ENCODE data around the gene ALDH3B2.

ALDH3B2 gene

GRCh38 chr11:67700548-67701262, 26.3 kb upstream of the ALDH3B2 start:
- no peaks in the 10 kb centered on the region for H3K27me3 ChIP-seq (ENCODE audit: control insufficient read depth, insufficient read depth, low read length)
- no peak overlapping the region for H3K4me3 ChIP-seq (ENCODE audit: low read depth, low read length)
- H3K36me3 ChIP-seq (ENCODE audit: control insufficient read depth, insufficient read depth, low read length): no peaks in the 10 kb centered on the region
- no peaks in the 10 kb centered on the region for H3K9me3 ChIP-seq (ENCODE audit: control insufficient read depth, insufficient read depth, low read length)
- H3K27ac ChIP-seq (ENCODE audit: low read depth, low read length): no peak overlapping the region
- no peaks in the 10 kb centered on the region for H3K4me1 ChIP-seq (ENCODE audit: control insufficient read depth, insufficient read depth, low read length)
- no peak overlapping the region for H3K9ac ChIP-seq (ENCODE audit: low read depth, low read length)

- H3K9ac ChIP-seq (ENCODE audit: low read depth, low read length): no peak overlapping the region
- no peaks in the 10 kb centered on the region for H3K4me1 ChIP-seq (ENCODE audit: control insufficient read depth, insufficient read depth, low read length)
- H3K9me3 ChIP-seq (ENCODE audit: control insufficient read depth, insufficient read depth, low read length): no peaks in the 10 kb centered on the region
- no peak overlapping the region for H3K27ac ChIP-seq (ENCODE audit: low read depth, low read length)
- no peaks in the 10 kb centered on the region for H3K27me3 ChIP-seq (ENCODE audit: control insufficient read depth, insufficient read depth, low read length)
- H3K36me3 ChIP-seq (ENCODE audit: control insufficient read depth, insufficient read depth, low read length): no peaks in the 10 kb centered on the region
- H3K4me3 ChIP-seq (ENCODE audit: low read depth, low read length): no peak overlapping the region
Observed at GRCh38 chr11:67700141-67700540, 25.7 kb upstream of the ALDH3B2 start.

GRCh38 chr11:67699521-67699920, 25.1 kb upstream of the ALDH3B2 start:
- Histone ChIP-seq H3K4me3 (ENCODE audit: low read depth, low read length) (no peak overlapping the region), H3K9ac (ENCODE audit: low read depth, low read length) (no peak overlapping the region), H3K36me3 (ENCODE audit: control insufficient read depth, insufficient read depth, low read length) (no peaks in the 10 kb centered on the region), H3K9me3 (ENCODE audit: control insufficient read depth, insufficient read depth, low read length) (no peaks in the 10 kb centered on the region), H3K4me1 (ENCODE audit: control insufficient read depth, insufficient read depth, low read length) (no peaks in the 10 kb centered on the region), H3K27ac (ENCODE audit: low read depth, low read length) (no peak overlapping the region), H3K27me3 (ENCODE audit: control insufficient read depth, insufficient read depth, low read length) (no peaks in the 10 kb centered on the region)

- Histone ChIP-seq H3K9me3 (ENCODE audit: control insufficient read depth, insufficient read depth, low read length) (no peaks in the 10 kb centered on the region), H3K4me3 (ENCODE audit: low read depth, low read length) (no peak overlapping the region), H3K9ac (ENCODE audit: low read depth, low read length) (no peak overlapping the region), H3K4me1 (ENCODE audit: control insufficient read depth, insufficient read depth, low read length) (no peaks in the 10 kb centered on the region), H3K36me3 (ENCODE audit: control insufficient read depth, insufficient read depth, low read length) (no peaks in the 10 kb centered on the region), H3K27ac (ENCODE audit: low read depth, low read length) (no peak overlapping the region), H3K27me3 (ENCODE audit: control insufficient read depth, insufficient read depth, low read length) (no peaks in the 10 kb centered on the region)
Observed at GRCh38 chr11:67698247-67698646, 23.8 kb upstream of the ALDH3B2 start.

GRCh38 chr11:67697846-67698245, 23.4 kb upstream of the ALDH3B2 start:
- no peaks in the 10 kb centered on the region for H3K36me3 ChIP-seq (ENCODE audit: control insufficient read depth, insufficient read depth, low read length)
- no peaks in the 10 kb centered on the region for H3K27me3 ChIP-seq (ENCODE audit: control insufficient read depth, insufficient read depth, low read length)
- no peaks in the 10 kb centered on the region for H3K4me1 ChIP-seq (ENCODE audit: control insufficient read depth, insufficient read depth, low read length)
- H3K27ac ChIP-seq (ENCODE audit: low read depth, low read length): no peak overlapping the region
- H3K9ac ChIP-seq (ENCODE audit: low read depth, low read length): no peak overlapping the region
- no peaks in the 10 kb centered on the region for H3K9me3 ChIP-seq (ENCODE audit: control insufficient read depth, insufficient read depth, low read length)
- no peak overlapping the region for H3K4me3 ChIP-seq (ENCODE audit: low read depth, low read length)

- H3K9ac ChIP-seq (ENCODE audit: low read depth, low read length): no peak overlapping the region
- no peak overlapping the region for H3K4me3 ChIP-seq (ENCODE audit: low read depth, low read length)
- no peaks in the 10 kb centered on the region for H3K27me3 ChIP-seq (ENCODE audit: control insufficient read depth, insufficient read depth, low read length)
- H3K36me3 ChIP-seq (ENCODE audit: control insufficient read depth, insufficient read depth, low read length): no peaks in the 10 kb centered on the region
- no peak overlapping the region for H3K27ac ChIP-seq (ENCODE audit: low read depth, low read length)
- no peaks in the 10 kb centered on the region for H3K4me1 ChIP-seq (ENCODE audit: control insufficient read depth, insufficient read depth, low read length)
- no peaks in the 10 kb centered on the region for H3K9me3 ChIP-seq (ENCODE audit: control insufficient read depth, insufficient read depth, low read length)
Observed at GRCh38 chr11:67696998-67697397, 22.6 kb upstream of the ALDH3B2 start.

- H3K9me3 ChIP-seq (ENCODE audit: control insufficient read depth, insufficient read depth, low read length): no peaks in the 10 kb centered on the region
- no peaks in the 10 kb centered on the region for H3K4me1 ChIP-seq (ENCODE audit: control insufficient read depth, insufficient read depth, low read length)
- H3K36me3 ChIP-seq (ENCODE audit: control insufficient read depth, insufficient read depth, low read length): no peaks in the 10 kb centered on the region
- no peak overlapping the region for H3K27ac ChIP-seq (ENCODE audit: low read depth, low read length)
- H3K27me3 ChIP-seq (ENCODE audit: control insufficient read depth, insufficient read depth, low read length): no peaks in the 10 kb centered on the region
- no peak overlapping the region for H3K4me3 ChIP-seq (ENCODE audit: low read depth, low read length)
- no peak overlapping the region for H3K9ac ChIP-seq (ENCODE audit: low read depth, low read length)
Observed at GRCh38 chr11:67695606-67696005, 21.2 kb upstream of the ALDH3B2 start.

GRCh38 chr11:67694875-67695555, 20.6 kb upstream of the ALDH3B2 start:
- Histone ChIP-seq H3K27me3 (ENCODE audit: control insufficient read depth, insufficient read depth, low read length) (no peaks in the 10 kb centered on the region), H3K4me3 (ENCODE audit: low read depth, low read length) (no peak overlapping the region), H3K9ac (ENCODE audit: low read depth, low read length) (no peak overlapping the region), H3K27ac (ENCODE audit: low read depth, low read length) (no peak overlapping the region), H3K36me3 (ENCODE audit: control insufficient read depth, insufficient read depth, low read length) (no peaks in the 10 kb centered on the region), H3K4me1 (ENCODE audit: control insufficient read depth, insufficient read depth, low read length) (no peaks in the 10 kb centered on the region), H3K9me3 (ENCODE audit: control insufficient read depth, insufficient read depth, low read length) (no peaks in the 10 kb centered on the region)

GRCh38 chr11:67691149-67691548, 16.7 kb upstream of the ALDH3B2 start:
- H3K9me3 ChIP-seq (ENCODE audit: control insufficient read depth, insufficient read depth, low read length): no peaks in the 10 kb centered on the region
- no peaks in the 10 kb centered on the region for H3K27me3 ChIP-seq (ENCODE audit: control insufficient read depth, insufficient read depth, low read length)
- H3K36me3 ChIP-seq (ENCODE audit: control insufficient read depth, insufficient read depth, low read length): no peaks in the 10 kb centered on the region
- H3K9ac ChIP-seq (ENCODE audit: low read depth, low read length): no peak overlapping the region
- H3K27ac ChIP-seq (ENCODE audit: low read depth, low read length): no peak overlapping the region
- no peak overlapping the region for H3K4me3 ChIP-seq (ENCODE audit: low read depth, low read length)
- H3K4me1 ChIP-seq (ENCODE audit: control insufficient read depth, insufficient read depth, low read length): no peaks in the 10 kb centered on the region

GRCh38 chr11:67689178-67689577, 14.8 kb upstream of the ALDH3B2 start:
- H3K4me1 ChIP-seq (ENCODE audit: control insufficient read depth, insufficient read depth, low read length): no peaks in the 10 kb centered on the region
- no peaks in the 10 kb centered on the region for H3K36me3 ChIP-seq (ENCODE audit: control insufficient read depth, insufficient read depth, low read length)
- H3K9ac ChIP-seq (ENCODE audit: low read depth, low read length): no peak overlapping the region
- no peak overlapping the region for H3K27ac ChIP-seq (ENCODE audit: low read depth, low read length)
- no peaks in the 10 kb centered on the region for H3K9me3 ChIP-seq (ENCODE audit: control insufficient read depth, insufficient read depth, low read length)
- H3K4me3 ChIP-seq (ENCODE audit: low read depth, low read length): no peak overlapping the region
- H3K27me3 ChIP-seq (ENCODE audit: control insufficient read depth, insufficient read depth, low read length): no peaks in the 10 kb centered on the region

GRCh38 chr11:67687986-67688385, 13.6 kb upstream of the ALDH3B2 start:
- no peaks in the 10 kb centered on the region for H3K36me3 ChIP-seq (ENCODE audit: control insufficient read depth, insufficient read depth, low read length)

More at GRCh38 chr11:67687986-67688385, 13.6 kb upstream of the ALDH3B2 start:
- Histone ChIP-seq H3K27me3 (ENCODE audit: control insufficient read depth, insufficient read depth, low read length) (no peaks in the 10 kb centered on the region), H3K9me3 (ENCODE audit: control insufficient read depth, insufficient read depth, low read length) (no peaks in the 10 kb centered on the region), H3K27ac (ENCODE audit: low read depth, low read length) (no peak overlapping the region), H3K4me1 (ENCODE audit: control insufficient read depth, insufficient read depth, low read length) (no peaks in the 10 kb centered on the region), H3K4me3 (ENCODE audit: low read depth, low read length) (no peak overlapping the region), H3K9ac (ENCODE audit: low read depth, low read length) (no peak overlapping the region)
